RWPE2 (cell line): ENCODE measurements around the gene HLF.

Source experiments
- ATAC-seq: fragments of 200-7000 bp; cut with Tn5 transposase; 3 replicates; pipeline ENCODE4 v1.9.1; 2021; ENCODE audit warnings: low read depth
- DNase-seq: peaks from one replicate; pipeline ENCODE4 v3.0.0-alpha.2; 2020; ENCODE audit warnings: low spot score
- H3K27ac ChIP-seq: fragments of 450-650 bp; 2 replicates; pipeline ENCODE4 v1.5.1; 2017; ENCODE audit warnings: mild to moderate bottlenecking; ENCODE audit not compliant: poor library complexity, severe bottlenecking
- H3K27me3 ChIP-seq: fragments of 250-450 bp; sonication (Bioruptor Pico); 2 replicates; pipeline ENCODE4 v1.5.1; 2021; ENCODE audit warnings: mild to moderate bottlenecking, moderate library complexity; ENCODE audit not compliant: insufficient read depth, poor library complexity, severe bottlenecking
- H3K36me3 ChIP-seq: fragments of 250-450 bp; sonication (Bioruptor Pico); 2 replicates; pipeline ENCODE4 v1.5.1; 2020; ENCODE audit warnings: low read depth, mild to moderate bottlenecking, moderate library complexity
- H3K4me1 ChIP-seq: fragments of 250-450 bp; sonication (Bioruptor Pico); 2 replicates; pipeline ENCODE4 v1.5.1; 2021; ENCODE audit warnings: mild to moderate bottlenecking, moderate library complexity; ENCODE audit not compliant: insufficient read depth, poor library complexity, severe bottlenecking
- H3K4me3 ChIP-seq: fragments of 250-450 bp; sonication (Bioruptor Pico); 2 replicates; pipeline ENCODE4 v1.5.1; 2021; ENCODE audit warnings: mild to moderate bottlenecking, moderate library complexity; ENCODE audit not compliant: severe bottlenecking
- H3K9me3 ChIP-seq: fragments of 250-450 bp; sonication (Bioruptor Pico); 2 replicates; pipeline ENCODE4 v1.5.1; 2021; ENCODE audit warnings: mild to moderate bottlenecking, moderate library complexity; ENCODE audit not compliant: severe bottlenecking
- TF ChIP-seq, protein P1 (sequence below): fragments of 450-650 bp; IDR thresholded peaks from one replicate; pipeline ENCODE4 v1.5.1; 2017; ENCODE audit warnings: mild to moderate bottlenecking, moderate library complexity; ENCODE audit not compliant: poor library complexity, severe bottlenecking

HLF gene

DNA sequence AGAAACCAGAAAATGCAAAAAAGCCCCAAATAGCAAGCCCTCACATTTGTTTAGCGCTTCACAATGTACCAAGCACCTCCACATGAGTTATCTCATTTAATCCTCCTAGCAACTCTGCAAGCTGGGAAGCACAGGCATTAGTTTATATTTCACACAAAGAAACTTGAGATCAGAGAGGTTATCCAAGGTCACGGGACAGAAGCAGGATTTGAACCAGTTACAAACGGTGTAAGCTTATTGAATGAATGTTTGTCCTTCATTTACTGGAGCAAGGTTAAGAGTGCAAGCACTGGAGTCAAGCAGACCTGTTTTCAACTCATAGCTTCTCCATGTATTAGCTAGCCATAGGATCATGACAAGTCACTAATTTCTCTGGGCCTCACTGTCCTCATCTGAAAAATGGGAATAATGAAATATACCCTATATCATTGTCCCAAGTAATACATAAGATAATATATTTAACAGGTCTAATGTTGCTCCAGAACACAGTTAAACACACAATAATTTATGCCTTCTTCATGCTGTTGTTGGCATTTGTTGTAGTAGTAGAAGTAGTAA lies 6.1 kb upstream of the HLF start:
- H3K9me3 ChIP-seq = no peaks in the 10 kb centered on the region
- DNase-seq (no peak), ATAC-seq (no peak)
- H3K4me3 ChIP-seq = no peak overlapping the region
- TF ChIP-seq, protein P1, sequence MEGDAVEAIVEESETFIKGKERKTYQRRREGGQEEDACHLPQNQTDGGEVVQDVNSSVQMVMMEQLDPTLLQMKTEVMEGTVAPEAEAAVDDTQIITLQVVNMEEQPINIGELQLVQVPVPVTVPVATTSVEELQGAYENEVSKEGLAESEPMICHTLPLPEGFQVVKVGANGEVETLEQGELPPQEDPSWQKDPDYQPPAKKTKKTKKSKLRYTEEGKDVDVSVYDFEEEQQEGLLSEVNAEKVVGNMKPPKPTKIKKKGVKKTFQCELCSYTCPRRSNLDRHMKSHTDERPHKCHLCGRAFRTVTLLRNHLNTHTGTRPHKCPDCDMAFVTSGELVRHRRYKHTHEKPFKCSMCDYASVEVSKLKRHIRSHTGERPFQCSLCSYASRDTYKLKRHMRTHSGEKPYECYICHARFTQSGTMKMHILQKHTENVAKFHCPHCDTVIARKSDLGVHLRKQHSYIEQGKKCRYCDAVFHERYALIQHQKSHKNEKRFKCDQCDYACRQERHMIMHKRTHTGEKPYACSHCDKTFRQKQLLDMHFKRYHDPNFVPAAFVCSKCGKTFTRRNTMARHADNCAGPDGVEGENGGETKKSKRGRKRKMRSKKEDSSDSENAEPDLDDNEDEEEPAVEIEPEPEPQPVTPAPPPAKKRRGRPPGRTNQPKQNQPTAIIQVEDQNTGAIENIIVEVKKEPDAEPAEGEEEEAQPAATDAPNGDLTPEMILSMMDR = no peak
- H3K36me3 ChIP-seq = no peaks in the 10 kb centered on the region
- no peaks in the 10 kb centered on the region for H3K4me1 ChIP-seq
- H3K27me3 ChIP-seq = peaks cover 25% of the 10 kb centered on the region
- H3K27ac ChIP-seq = no peak overlapping the region

- Histone ChIP-seq H3K27me3 (peaks cover 34% of the 10 kb centered on the region), H3K27ac (no peak overlapping the region), H3K4me1 (no peaks in the 10 kb centered on the region), H3K4me3 (no peak overlapping the region), H3K9me3 (no peaks in the 10 kb centered on the region), H3K36me3 (no peaks in the 10 kb centered on the region)
- ATAC-seq (no peak), DNase-seq (no peak)
- TF ChIP-seq, protein P1 = no peak
These were observed 5.1 kb upstream of the HLF start for GRCh38 chr17:55259684-55260111.

- no peak overlapping the region for H3K4me3 ChIP-seq
- ATAC-seq = no peak
- no peaks in the 10 kb centered on the region for H3K36me3 ChIP-seq
- TF ChIP-seq, protein P1 = no peak
- peaks cover 7% of the 10 kb centered on the region for H3K4me1 ChIP-seq
- H3K27me3 ChIP-seq = peaks cover 49% of the 10 kb centered on the region
- H3K9me3 ChIP-seq = no peaks in the 10 kb centered on the region
- no peak overlapping the region for H3K27ac ChIP-seq
- DNase-seq = no peak
These were observed 3.4 kb upstream of the HLF start for GRCh38 chr17:55261311-55261710.

GRCh38 chr17:55263569-55264277 lies 1.0 kb upstream of the HLF start:
- Histone ChIP-seq H3K27me3 (peaks cover 60% of the 10 kb centered on the region), H3K4me1 (peaks cover 7% of the 10 kb centered on the region), H3K4me3 (no peak overlapping the region), H3K9me3 (no peaks in the 10 kb centered on the region), H3K27ac (no peak overlapping the region), H3K36me3 (no peaks in the 10 kb centered on the region)
- ATAC-seq (no peak), DNase-seq (no peak)
- TF ChIP-seq, protein P1 = no peak

GRCh38 chr17:55264278-55264644 lies 499 bp upstream of the HLF start:
- Histone ChIP-seq H3K36me3 (no peaks in the 10 kb centered on the region), H3K4me1 (peaks cover 7% of the 10 kb centered on the region), H3K9me3 (no peaks in the 10 kb centered on the region), H3K27me3 (peaks cover 60% of the 10 kb centered on the region), H3K27ac (no peak overlapping the region), H3K4me3 (no peak overlapping the region)
- ATAC-seq (no peak), DNase-seq (no peak)
- TF ChIP-seq, protein P1 = no peak
